Gastroesophageal sphincter (tissue), 3 donors: ENCODE measurements around the gene PIK3C2A.

Experiments
- CTCF ChIP-seq, 4 experiments: fragments of 200-600 bp in 2 of 4; fragments of 450-650 bp in 2 of 4; sonication (generic) in 1 of 4; IDR thresholded peaks; one replicate each; pipeline ENCODE4 v1.5.1; 2017 to 2019; ENCODE audit warnings: antibody characterized with exemption in 4 of 4, mild to moderate bottlenecking in 2 of 4, moderate library complexity in 2 of 4
- POLR2A ChIP-seq, 2 donors: fragments of 450-650 bp; IDR thresholded peaks; one replicate each; pipeline ENCODE4 v1.6.1; 2017; ENCODE audit warnings: antibody characterized with exemption in 2 of 2, mild to moderate bottlenecking in 2 of 2, moderate library complexity in 1 of 2

GRCh38 chr11:17183836-17184235 lies 23.9 kb downstream of the PIK3C2A start:
- TF ChIP-seq POLR2A (IDR thresholded peaks at IDR 0.05) (no peak), CTCF (IDR thresholded peaks at IDR 0.05) (no peak)
